Aorta (tissue), 5 donors: ENCODE results near the gene KLC3. TPM values are rescaled to one million over a fixed set of nuclear protein-coding genes. Genes with fewer than 3 reads are reported as not detected.

Source experiments
- ATAC-seq: fragments of 200-7000 bp; cut with Tn5 transposase; one replicate; pipeline ENCODE4 v1.9.1; 2022; ENCODE audit warnings: moderate library complexity; ENCODE audit not compliant: low FRiP score
- DNase-seq, 2 donors: peaks; one replicate each; pipeline ENCODE4 v3.0.0-alpha.2; 2020
- H3K27ac ChIP-seq, 2 donors: one replicate each; pipeline ENCODE4 v1.5.1; 2013; ENCODE audit warnings: low read length in 2 of 2, mild to moderate bottlenecking in 2 of 2, moderate library complexity in 2 of 2, control low read depth in 1 of 2, inconsistent platforms in 1 of 2, low read depth in 1 of 2
- H3K27me3 ChIP-seq, 2 donors: one replicate each; pipeline ENCODE4 v1.6.1; 2013; ENCODE audit warnings: control low read depth in 1 of 2, low read length in 1 of 2, mild to moderate bottlenecking in 1 of 2, moderate library complexity in 1 of 2; ENCODE audit not compliant: insufficient read depth in 2 of 2, control insufficient read depth in 1 of 2
- H3K36me3 ChIP-seq, 2 donors: one replicate each; pipeline ENCODE4 v1.6.1; 2013; ENCODE audit warnings: control low read depth in 1 of 2, low read length in 1 of 2, mild to moderate bottlenecking in 1 of 2; ENCODE audit not compliant: insufficient read depth in 2 of 2, control insufficient read depth in 1 of 2
- H3K4me1 ChIP-seq, 2 donors: one replicate each; pipeline ENCODE4 v1.6.1; 2013; ENCODE audit warnings: low read length in 2 of 2, control low read depth in 1 of 2, mild to moderate bottlenecking in 1 of 2, moderate library complexity in 1 of 2; ENCODE audit not compliant: insufficient read depth in 2 of 2, control insufficient read depth in 1 of 2
- H3K4me3 ChIP-seq, 2 donors: one replicate each; pipeline ENCODE4 v1.5.1; 2013; ENCODE audit warnings: low read length in 2 of 2, control low read depth in 1 of 2, mild to moderate bottlenecking in 1 of 2
- H3K9me3 ChIP-seq: one replicate; pipeline ENCODE4 v1.6.1; 2013; ENCODE audit warnings: mild to moderate bottlenecking, low read length; ENCODE audit not compliant: control insufficient read depth
- WGBS, 2 donors: extraction: QIAGEN DNeasy Blood & Tissue Kit; methylation state at CpG; one replicate each; pipeline ENCODE4 v1.1.7; 2013; 5-methylcytosine and 5-hydroxymethylcytosine counted together
- intact Hi-C, 2 donors: fragments of 100-400 bp; cut with DNase I; formaldehyde crosslinking; loops; one replicate each; pipeline versions ENCODE4 v1.14.2 to v1.15.0; 2022
- polyA plus RNA-seq, 2 donors: library from polyadenylated mRNA; stranded (reverse); fragments of 200-250 nt; gene quantifications; one replicate each; pipeline ENCODE4 v1.2.3, GENCODE V29; 2013
- total RNA-seq, 2 donors: library from RNA; stranded (reverse); fragmentation: NEBNext Ultra II Directional; extraction: Animal tissue kit (Norgen Biotek cat#: 25700); gene quantifications; one replicate each; pipeline ENCODE4 v1.2.1, GENCODE V29; 2021
- donor health status: healthy with polysubstance abuse.
- donor health status: Bipolar disorder and iron deficiency.
- donor health status: DM: no; HTN: no; CAD: no.
- donor health status: DM: no; HTN: no; CAD: no.
- donor health status: DM: yes; HTN: yes; CAD: no.

Gene KLC3
- total and polyA plus RNA-seq, 4 donors, result not detected

DNA sequence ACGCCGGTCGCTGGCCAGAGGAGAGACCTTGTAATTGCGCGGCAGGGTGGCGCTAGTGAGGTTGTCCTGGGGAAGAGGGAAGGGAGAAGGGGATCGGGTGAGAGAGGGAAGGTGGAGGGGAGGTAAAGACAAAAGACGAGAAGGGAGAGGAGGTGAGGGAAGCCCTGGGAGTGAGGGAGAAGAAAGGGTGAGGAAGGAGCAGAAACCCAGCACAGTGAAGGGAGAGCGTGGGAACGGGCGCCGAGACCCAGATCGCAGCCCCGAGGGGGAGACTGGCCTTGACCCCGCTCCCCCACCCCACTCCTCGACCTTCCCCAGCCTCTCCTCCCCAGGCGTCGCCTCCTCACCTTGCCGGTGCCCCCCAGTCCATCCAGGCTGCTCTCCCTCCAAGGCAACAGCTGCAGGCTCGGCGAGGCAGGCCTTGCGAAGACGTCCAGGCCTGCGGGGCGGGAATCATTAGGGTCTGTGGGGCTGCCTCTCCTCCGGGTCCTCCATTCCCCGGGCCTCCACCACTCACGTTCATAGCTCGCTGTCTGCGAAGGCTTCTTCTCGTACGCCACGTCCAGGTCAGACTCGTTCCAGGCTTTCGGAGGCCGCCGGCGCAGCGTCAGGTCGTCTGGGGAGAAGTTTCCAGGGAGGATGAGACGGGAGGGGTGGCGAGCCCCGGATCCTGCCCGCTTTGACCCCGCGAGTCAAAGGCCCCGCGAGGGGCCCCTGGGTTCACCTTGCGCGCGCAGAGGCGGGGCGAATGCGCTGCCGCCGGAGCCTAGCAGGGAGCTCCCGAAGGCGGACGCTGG lies 55.5 kb downstream of the KLC3 start:
- H3K27me3 ChIP-seq, result no peaks in the 10 kb centered on the region
- H3K9me3 ChIP-seq, result no peaks in the 10 kb centered on the region
- DNase-seq, result no peak
- no peak overlapping the region for H3K27ac ChIP-seq
- 80 to 81% methylated on average over 58 to 59 of the region's 59 CpGs for WGBS, 2 donors
- intact Hi-C loops, result no loop called here
- H3K36me3 ChIP-seq, result peaks cover 0 to 1% of the 10 kb centered on the region in 2 donors
- ATAC-seq, result no peak
- no peaks in the 10 kb centered on the region for H3K4me1 ChIP-seq
- no peak overlapping the region for H3K4me3 ChIP-seq

DNA sequence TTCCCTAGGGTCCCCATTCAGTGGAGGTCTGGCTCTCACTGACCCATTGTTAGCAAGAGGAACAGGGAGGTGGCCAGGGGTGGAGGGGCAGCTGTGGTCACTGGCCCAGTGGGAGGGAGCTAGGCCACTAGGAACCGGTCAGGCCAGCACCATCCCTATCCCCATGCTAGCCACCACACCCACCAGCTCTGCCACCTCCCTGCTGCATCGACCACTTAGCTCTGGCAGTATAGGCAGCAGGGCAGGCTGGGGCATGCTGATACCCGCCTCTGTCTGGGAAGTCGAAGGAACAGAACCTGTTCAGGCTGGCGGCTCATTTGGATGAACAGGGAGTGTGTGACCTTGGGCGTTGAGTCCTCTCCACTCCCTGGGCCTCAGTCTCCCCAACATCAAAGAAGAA lies 59.6 kb downstream of the KLC3 start:
- intact Hi-C loops, result no loop called here

More for the DNA sequence above, 59.6 kb downstream of the KLC3 start:
- H3K27me3 ChIP-seq, result no peaks in the 10 kb centered on the region
- H3K9me3 ChIP-seq, result no peaks in the 10 kb centered on the region
- H3K27ac ChIP-seq, result no peak overlapping the region
- DNase-seq (no peak), ATAC-seq (no peak)
- WGBS, 2 donors, result 87 to 95% methylated on average over 6 of the region's 6 CpGs
- H3K4me3 ChIP-seq, result no peak overlapping the region
- H3K36me3 ChIP-seq, result no peaks in the 10 kb centered on the region
- peaks cover 0 to 4% of the 10 kb centered on the region in 2 donors for H3K4me1 ChIP-seq

Other genes starting within 250 kb of the KLC3 start
- gene PPP1R37, start 247.6 kb upstream of the KLC3 start, total RNA-seq, result 10 to 100 TPM; 12.1 to 22.7 TPM
- gene PPP1R37, start 247.6 kb upstream of the KLC3 start, polyA plus RNA-seq, result 10 to 100 TPM in 1 of 2 donors, 1 to 10 TPM in 1; 7.1 to 16.8 TPM
- not detected for gene NKPD1, start 179.8 kb upstream of the KLC3 start, total RNA-seq
- under 1 TPM in 1 of 2 donors, not detected in 1; 0.05 TPM for gene NKPD1, start 179.8 kb upstream of the KLC3 start, polyA plus RNA-seq
- gene TRAPPC6A, start 162.5 kb upstream of the KLC3 start, total RNA-seq, result 10 to 100 TPM in 1 of 2 donors, 1 to 10 TPM in 1; 9.5 to 13.6 TPM
- gene TRAPPC6A, start 162.5 kb upstream of the KLC3 start, polyA plus RNA-seq, result 10 to 100 TPM; 16.5 to 17.0 TPM
- gene BLOC1S3, start 162.0 kb upstream of the KLC3 start, total RNA-seq, result 10 to 100 TPM in 1 of 2 donors, 1 to 10 TPM in 1; 7.5 to 12.2 TPM
- gene BLOC1S3, start 162.0 kb upstream of the KLC3 start, polyA plus RNA-seq, result 1 to 10 TPM; 2.9 to 5.3 TPM
- gene EXOC3L2, start 95.3 kb upstream of the KLC3 start, total RNA-seq, result 10 to 100 TPM; 10.8 to 13.9 TPM
- under 1 TPM; 0.50 to 0.67 TPM for gene EXOC3L2, start 95.3 kb upstream of the KLC3 start, polyA plus RNA-seq
- gene MARK4, start 89.5 kb upstream of the KLC3 start, total RNA-seq, result 10 to 100 TPM; 40.3 to 40.4 TPM
- 10 to 100 TPM in 1 of 2 donors, 1 to 10 TPM in 1; 6.0 to 15.7 TPM for gene MARK4, start 89.5 kb upstream of the KLC3 start, polyA plus RNA-seq
- not detected for gene CKM, start 17.9 kb upstream of the KLC3 start, total RNA-seq
- gene CKM, start 17.9 kb upstream of the KLC3 start, polyA plus RNA-seq, result 1 to 10 TPM; 1.2 to 6.4 TPM
- gene ERCC2, start 29.8 kb downstream of the KLC3 start, total RNA-seq, result 10 to 100 TPM; 10.4 to 14.9 TPM
- gene ERCC2, start 29.8 kb downstream of the KLC3 start, polyA plus RNA-seq, result 10 to 100 TPM in 1 of 2 donors, 1 to 10 TPM in 1; 5.1 to 27.2 TPM
- gene PPP1R13L, start 64.3 kb downstream of the KLC3 start, total RNA-seq, result 10 to 100 TPM; 64.2 to 76.5 TPM
- gene PPP1R13L, start 64.3 kb downstream of the KLC3 start, polyA plus RNA-seq, result 100 to 1,000 TPM in 1 of 2 donors, 10 to 100 TPM in 1; 11.1 to 153 TPM
- gene POLR1G, start 65.9 kb downstream of the KLC3 start, total RNA-seq, result 1 to 10 TPM; 3.5 to 3.9 TPM
- 1 to 10 TPM; 1.9 to 3.6 TPM for gene POLR1G, start 65.9 kb downstream of the KLC3 start, polyA plus RNA-seq
- 10 to 100 TPM; 61.4 to 69.9 TPM for gene ERCC1, start 83.2 kb downstream of the KLC3 start, total RNA-seq
- 10 to 100 TPM; 44.5 to 81.7 TPM for gene ERCC1, start 83.2 kb downstream of the KLC3 start, polyA plus RNA-seq
- gene FOSB, start 127.2 kb downstream of the KLC3 start, total RNA-seq, result 100 to 1,000 TPM in 1 of 2 donors, 1 to 10 TPM in 1; 3.1 to 754 TPM
- gene FOSB, start 127.2 kb downstream of the KLC3 start, polyA plus RNA-seq, result 100 to 1,000 TPM in 1 of 2 donors, 10 to 100 TPM in 1; 18.4 to 105 TPM
- gene RTN2, start 156.3 kb downstream of the KLC3 start, total RNA-seq, result 10 to 100 TPM in 1 of 2 donors, 1 to 10 TPM in 1; 8.1 to 11.6 TPM
- 10 to 100 TPM in 1 of 2 donors, 1 to 10 TPM in 1; 7.0 to 13.1 TPM for gene RTN2, start 156.3 kb downstream of the KLC3 start, polyA plus RNA-seq
- gene PPM1N, start 157.7 kb downstream of the KLC3 start, total RNA-seq, result 1 to 10 TPM in 1 of 2 donors, under 1 TPM in 1; 0.88 to 2.5 TPM
- gene PPM1N, start 157.7 kb downstream of the KLC3 start, polyA plus RNA-seq, result under 1 TPM in 1 of 2 donors, not detected in 1; 0.67 TPM
- gene VASP, start 166.7 kb downstream of the KLC3 start, total RNA-seq, result 100 to 1,000 TPM; 119 to 192 TPM
- gene VASP, start 166.7 kb downstream of the KLC3 start, polyA plus RNA-seq, result 10 to 100 TPM; 56.0 to 63.2 TPM
- 1 to 10 TPM; 8.6 to 8.8 TPM for gene OPA3, start 244.1 kb downstream of the KLC3 start, total RNA-seq
- 1 to 10 TPM; 2.0 to 2.8 TPM for gene OPA3, start 244.1 kb downstream of the KLC3 start, polyA plus RNA-seq